Heart left ventricle (tissue), 16 donors: ENCODE data around the gene RPL6. TPM values are rescaled to one million over a fixed set of nuclear protein-coding genes. Genes with fewer than 3 reads are reported as not detected.

Source experiments
- ATAC-seq, 4 donors: fragments of 200-7000 bp; cut with Tn5 transposase; one replicate each; pipeline ENCODE4 v1.9.1; 2020 to 2022; ENCODE audit warnings: moderate library complexity in 4 of 4, mild to moderate bottlenecking in 3 of 4, moderate number of reproducible peaks in 1 of 4
- DNase-seq, 5 donors: peaks; one replicate each; pipeline ENCODE4 v3.0.0-alpha.2; 2020
- H3K27ac ChIP-seq, 12 donors: fragments of 200-600 bp; sonication (generic) in 4 of 12; one replicate each; pipeline versions ENCODE4 v1.5.0 to v1.8.0; 2016 to 2022; ENCODE audit warnings: mild to moderate bottlenecking in 2 of 12
- H3K27me3 ChIP-seq, 9 donors: fragments of 200-600 bp; sonication (generic) in 2 of 9; one replicate each; pipeline versions ENCODE4 v1.5.1 to v1.8.0; 2016 to 2022; ENCODE audit warnings: mild to moderate bottlenecking in 3 of 9
- H3K36me3 ChIP-seq, 9 donors: fragments of 200-600 bp; sonication (generic) in 2 of 9; one replicate each; pipeline versions ENCODE4 v1.5.0 to v1.8.0; 2018 to 2022; ENCODE audit warnings: mild to moderate bottlenecking in 2 of 9
- H3K4me1 ChIP-seq, 12 donors: fragments of 200-600 bp; sonication (generic) in 4 of 12; one replicate each; pipeline versions ENCODE4 v1.5.0 to v1.8.0; 2016 to 2022; ENCODE audit warnings: mild to moderate bottlenecking in 3 of 12
- H3K4me3 ChIP-seq, 12 donors: fragments of 200-600 bp; sonication (generic) in 4 of 12; one replicate each; pipeline versions ENCODE4 v1.5.0 to v1.8.0; 2017 to 2022; ENCODE audit warnings: mild to moderate bottlenecking in 9 of 12, moderate library complexity in 4 of 12
- H3K9me3 ChIP-seq, 12 donors: fragments of 200-600 bp; sonication (generic) in 4 of 12; one replicate each; pipeline versions ENCODE4 v1.5.0 to v1.8.0; 2016 to 2022; ENCODE audit warnings: mild to moderate bottlenecking in 1 of 12
- POLR2A ChIP-seq, 2 donors: fragments of 450-650 bp; IDR thresholded peaks; one replicate each; pipeline ENCODE4 v1.6.1; 2017; ENCODE audit warnings: antibody characterized with exemption in 2 of 2, mild to moderate bottlenecking in 2 of 2, moderate library complexity in 2 of 2
- WGBS, 4 donors: extraction: QIAGEN DNeasy Blood & Tissue Kit in 2 of 4; methylation state at CpG; one replicate each; pipeline versions ENCODE4 v1.1.5 to v1.1.7; 2013 to 2018; 5-methylcytosine and 5-hydroxymethylcytosine counted together
- intact Hi-C, 10 donors: fragments of 100-400 bp; cut with DNase I; formaldehyde crosslinking; loops; one replicate each; pipeline versions ENCODE4 v1.11.1 to v1.14.2; 2022
- polyA plus RNA-seq, 2 donors: library from polyadenylated mRNA; stranded (reverse); fragments of 200-250 nt; gene quantifications; one replicate each; pipeline ENCODE4 v1.2.3, GENCODE V29; 2013
- total RNA-seq, 9 donors: library from RNA; depleted of rRNA in 2 of 9; stranded (reverse); fragments of >200 nt in 2 of 9; fragmentation: NEBNext Ultra II Directional in 3 of 9; extraction: Animal tissue kit (Norgen Biotek cat#: 25700) in 3 of 9; gene quantifications; one replicate each; pipeline versions ENCODE4 v1.1.0 to v1.2.4, GENCODE V29; 2016 to 2023
- TF ChIP-seq, protein P1 (sequence below), 12 donors: fragments of 200-600 bp; sonication (generic) in 4 of 12; IDR thresholded peaks; one replicate each; pipeline versions ENCODE4 v1.5.0 to v1.8.0; 2018 to 2022; ENCODE audit warnings: antibody characterized with exemption in 12 of 12, mild to moderate bottlenecking in 5 of 12
- donor health status: ischemic (EF 13 %, LVEDD 7.1; RV severe dilation, severe dysfunction).
- donor health status: healthy with polysubstance abuse.
- donor health status: DM: no; HTN: yes; CAD: no.
- donor health status: DM: no; HTN: no; CAD: no.
- donor health status: ischemic (EF 25% LVEDD 6.9; RV normal size, moderate dysfunction).
- donor health status: ischemic (EF 25% LVEDD 5.7; RV mildly dilated, moderate dysfunction).
- donor health status: healthy.
- donor health status: DM: yes; HTN: yes; CAD: no.
- donor health status: ischemic (EF 35%, LVEDD 5.7; RV mildly dilated, moderate dysfunction).
- donor health status: nonischemic (EF 11% LVEDD 7.7; RV severe dilation, severe dysfunction).
- donor health status: DM: yes; HTN: yes; CAD: no.
- donor health status: PGD.
- donor health status: ischemic (EF 29% LVEDD 5.4; RV normal size, mild dysfunction).
- donor health status: nonischemic (EF 23%, LVEDD 6.1; RV moderate dilation, normal function).

Gene RPL6
- total and polyA plus RNA-seq, 11 donors: 572 to 1,760 (median 753) TPM

DNA sequence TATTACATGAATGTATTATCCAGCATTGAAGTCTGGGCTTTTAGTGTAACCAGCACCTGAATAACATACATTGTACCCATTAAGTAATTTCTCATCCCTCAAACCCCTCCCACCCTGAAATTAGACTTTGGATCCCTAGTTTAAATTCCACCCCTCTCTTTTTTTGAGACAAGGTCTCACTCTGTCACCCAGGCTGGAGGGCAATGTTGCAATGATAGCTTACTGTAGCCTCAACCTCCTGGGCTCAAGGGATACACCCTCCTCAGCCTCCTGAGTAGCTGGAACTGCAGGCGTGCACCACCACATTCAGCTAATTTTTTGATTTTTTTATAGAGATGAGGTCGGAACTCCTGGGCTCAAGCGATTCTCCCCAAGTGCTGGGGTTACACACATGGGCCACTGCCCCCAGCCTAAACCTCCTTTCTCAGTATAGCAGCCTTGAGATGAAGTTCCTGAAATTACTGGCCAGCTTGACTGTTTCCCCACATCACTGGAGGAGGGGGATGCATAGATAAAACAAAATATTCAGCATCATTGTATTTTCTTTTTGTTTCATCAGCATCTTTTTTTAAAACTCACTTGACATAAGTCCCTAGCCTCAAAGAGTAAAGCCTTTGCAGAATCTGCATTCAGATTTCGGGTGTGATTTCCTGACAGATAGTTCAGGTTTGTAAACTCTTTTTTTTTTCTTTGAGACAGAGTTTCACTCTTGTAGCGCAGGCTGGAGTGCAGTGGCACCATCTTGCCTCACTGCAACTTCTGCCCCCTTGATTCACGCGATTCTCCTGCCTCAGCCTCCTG is 16.4 kb upstream of the RPL6 start:
- no peaks in the 10 kb centered on the region for H3K9me3 ChIP-seq
- DNase-seq (no peak), ATAC-seq (no peak)
- H3K36me3 ChIP-seq: peaks cover 0 to 14% (median 0%) of the 10 kb centered on the region in 9 donors
- peaks cover 0 to 49% (median 26%) of the 10 kb centered on the region in 12 donors for H3K4me1 ChIP-seq
- intact Hi-C loops: no loop called here
- 94 to 97% (median 95%) methylated on average over 7 of the region's 7 CpGs for WGBS, 4 donors
- TF ChIP-seq POLR2A (IDR thresholded peaks at IDR 0.05): no peak
- TF ChIP-seq, protein P1, sequence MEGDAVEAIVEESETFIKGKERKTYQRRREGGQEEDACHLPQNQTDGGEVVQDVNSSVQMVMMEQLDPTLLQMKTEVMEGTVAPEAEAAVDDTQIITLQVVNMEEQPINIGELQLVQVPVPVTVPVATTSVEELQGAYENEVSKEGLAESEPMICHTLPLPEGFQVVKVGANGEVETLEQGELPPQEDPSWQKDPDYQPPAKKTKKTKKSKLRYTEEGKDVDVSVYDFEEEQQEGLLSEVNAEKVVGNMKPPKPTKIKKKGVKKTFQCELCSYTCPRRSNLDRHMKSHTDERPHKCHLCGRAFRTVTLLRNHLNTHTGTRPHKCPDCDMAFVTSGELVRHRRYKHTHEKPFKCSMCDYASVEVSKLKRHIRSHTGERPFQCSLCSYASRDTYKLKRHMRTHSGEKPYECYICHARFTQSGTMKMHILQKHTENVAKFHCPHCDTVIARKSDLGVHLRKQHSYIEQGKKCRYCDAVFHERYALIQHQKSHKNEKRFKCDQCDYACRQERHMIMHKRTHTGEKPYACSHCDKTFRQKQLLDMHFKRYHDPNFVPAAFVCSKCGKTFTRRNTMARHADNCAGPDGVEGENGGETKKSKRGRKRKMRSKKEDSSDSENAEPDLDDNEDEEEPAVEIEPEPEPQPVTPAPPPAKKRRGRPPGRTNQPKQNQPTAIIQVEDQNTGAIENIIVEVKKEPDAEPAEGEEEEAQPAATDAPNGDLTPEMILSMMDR (IDR thresholded peaks at IDR 0.05): no peak
- H3K27ac ChIP-seq: no peak overlapping the region
- H3K27me3 ChIP-seq: no peaks in the 10 kb centered on the region
- no peak overlapping the region for H3K4me3 ChIP-seq

DNA sequence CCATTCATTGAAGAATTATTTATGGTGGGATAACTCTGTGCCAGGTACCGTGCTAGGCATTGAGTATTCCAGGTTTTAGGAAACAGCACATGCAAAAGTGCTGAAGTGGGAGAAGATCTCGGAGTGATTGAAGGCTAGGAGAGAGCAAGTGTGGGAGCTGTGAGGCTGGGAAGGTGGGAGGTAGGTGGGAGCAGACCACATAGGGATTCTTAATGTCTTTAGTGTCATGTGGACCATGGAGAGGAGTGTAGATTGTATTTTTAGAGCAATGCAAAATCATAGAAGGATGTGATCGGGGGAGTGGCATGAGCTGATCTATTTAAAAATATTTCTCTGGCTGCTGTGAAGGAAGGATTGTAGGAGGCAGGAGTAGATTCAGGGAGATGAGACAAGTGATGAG is 14.7 kb upstream of the RPL6 start:
- intact Hi-C loops: no loop called here
- no peak for TF ChIP-seq POLR2A (IDR thresholded peaks at IDR 0.05)
- TF ChIP-seq, protein P1 (IDR thresholded peaks at IDR 0.05): no peak

DNA sequence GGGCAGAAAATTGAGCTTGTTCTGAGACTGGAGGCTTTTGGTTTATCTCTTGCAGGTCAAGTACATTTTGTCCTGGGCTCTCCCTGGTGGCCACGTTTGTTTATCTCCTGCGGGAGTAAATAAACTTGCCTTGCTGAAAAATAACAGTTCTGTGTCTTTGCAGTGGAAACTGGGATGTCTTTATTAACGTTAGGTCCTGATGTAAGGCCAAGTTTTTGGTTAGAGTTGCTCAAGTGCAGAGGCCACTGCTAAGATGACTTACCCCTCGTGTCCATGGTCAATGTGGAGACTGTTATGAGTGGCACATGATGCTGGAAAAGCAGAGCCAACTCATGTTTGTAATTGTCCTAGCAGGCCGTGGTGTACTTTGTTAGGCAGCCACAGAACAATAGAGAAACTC is 13.1 kb upstream of the RPL6 start:
- WGBS, 4 donors: 24 to 35% (median 29%) methylated on average over 5 of the region's 5 CpGs
- no peaks in the 10 kb centered on the region for H3K27me3 ChIP-seq
- intact Hi-C loops: no loop called here
- peak overlapping the region in 11 of 12 donors; percentile 3 to 73 (median 54) for H3K27ac ChIP-seq
- no peak for DNase-seq
- H3K4me1 ChIP-seq: peaks cover 3 to 70% (median 47%) of the 10 kb centered on the region in 12 donors
- no peaks in the 10 kb centered on the region for H3K9me3 ChIP-seq
- H3K4me3 ChIP-seq: peak overlapping the region in 1 of 12 donors; percentile 3
- peak in 2 of 4 donors; percentile 24 to 62 for ATAC-seq
- H3K36me3 ChIP-seq: peaks cover 0 to 8% (median 0%) of the 10 kb centered on the region in 9 donors
- no peak for TF ChIP-seq POLR2A (IDR thresholded peaks at IDR 0.05)
- TF ChIP-seq, protein P1 (IDR thresholded peaks at IDR 0.05): no peak

More for the DNA sequence above, 14.7 kb upstream of the RPL6 start:
- DNase-seq: no peak
- H3K9me3 ChIP-seq: no peaks in the 10 kb centered on the region
- H3K27me3 ChIP-seq: no peaks in the 10 kb centered on the region
- ATAC-seq: no peak
- peaks cover 0 to 8% (median 0%) of the 10 kb centered on the region in 9 donors for H3K36me3 ChIP-seq
- 66 to 77% (median 73%) methylated on average over 3 of the region's 3 CpGs for WGBS, 4 donors
- peak overlapping the region in 3 of 12 donors; percentile 9 to 72 (median 66) for H3K27ac ChIP-seq
- no peak overlapping the region for H3K4me3 ChIP-seq
- H3K4me1 ChIP-seq: peaks cover 3 to 62% (median 40%) of the 10 kb centered on the region in 12 donors

DNA sequence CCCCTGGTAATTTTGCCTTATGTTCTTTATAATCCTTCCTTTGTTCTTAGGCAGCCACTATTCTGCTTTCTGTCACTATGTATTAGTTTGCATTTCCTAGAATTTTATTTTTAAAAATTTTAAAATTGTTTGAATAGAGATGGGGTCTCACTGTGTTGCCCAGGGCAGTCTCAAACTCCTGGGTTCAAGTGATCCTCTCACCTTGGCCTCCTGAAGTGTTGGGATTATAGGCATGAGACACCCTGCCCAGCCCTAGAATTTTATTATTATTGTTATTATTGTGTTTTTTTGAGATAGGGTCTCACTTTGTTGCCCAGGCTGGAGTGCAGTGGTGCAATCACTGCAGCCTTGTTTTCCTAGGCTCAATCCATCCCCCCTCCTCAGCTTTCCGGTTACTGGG is 12.0 kb upstream of the RPL6 start:
- intact Hi-C loops: no loop called here

More for the DNA sequence above, 12.0 kb upstream of the RPL6 start:
- DNase-seq (no peak), ATAC-seq (no peak)
- TF ChIP-seq POLR2A (IDR thresholded peaks at IDR 0.05): no peak
- TF ChIP-seq, protein P1 (IDR thresholded peaks at IDR 0.05): no peak
- Histone ChIP-seq H3K4me1 (peaks cover 3 to 70% (median 47%) of the 10 kb centered on the region in 12 donors), H3K9me3 (no peaks in the 10 kb centered on the region), H3K4me3 (no peak overlapping the region), H3K27ac (peak overlapping the region in 2 of 12 donors; percentile 66 to 72), H3K27me3 (no peaks in the 10 kb centered on the region), H3K36me3 (peaks cover 0 to 8% (median 0%) of the 10 kb centered on the region in 9 donors)
- 94 to 100% (median 98%) methylated on average over 1 of the region's 1 CpG for WGBS, 4 donors
